NB4 (cell line): Measurements from ENCODE around the gene ATP5PO.

Source experiments
- CTCF ChIP-seq: IDR thresholded peaks from one replicate; pipeline ENCODE4 v1.5.1; 2012; ENCODE audit warnings: low read depth, low read length
- MAX ChIP-seq: IDR thresholded peaks from 2 replicates; pipeline ENCODE4 v1.6.1; 2011; ENCODE audit warnings: low read depth, low read length
- MYC ChIP-seq: IDR thresholded peaks from 2 replicates; pipeline ENCODE4 v1.6.1; 2011; ENCODE audit warnings: low read depth, low read length
- POLR2A ChIP-seq: IDR thresholded peaks from 2 replicates; pipeline ENCODE4 v1.6.1; 2011; ENCODE audit warnings: mild to moderate bottlenecking; ENCODE audit not compliant: insufficient read length; ENCODE audit errors: extremely low read depth

- no peak for TF ChIP-seq CTCF
- TF ChIP-seq MAX: no peak
- TF ChIP-seq POLR2A: no peak
- no peak for TF ChIP-seq MYC
Measured at GRCh38 chr21:33949516-33950430, 34.2 kb upstream of the ATP5PO start.
